Ishikawa (cell line): ENCODE results near the gene ACVR1B.

Source experiments
- CEBPB ChIP-seq: IDR thresholded peaks from 2 replicates; pipeline ENCODE4 v1.6.1; 2012
- CREB1 ChIP-seq: IDR thresholded peaks from 2 replicates; pipeline ENCODE4 v1.6.1; 2012; ENCODE audit warnings: low read depth
- EGR1 ChIP-seq: IDR thresholded peaks from 2 replicates; pipeline ENCODE4 v1.6.1; 2012
- RAD21 ChIP-seq: IDR thresholded peaks from 2 replicates; pipeline ENCODE4 v1.6.1; 2012; ENCODE audit warnings: low read depth
- REST ChIP-seq: IDR thresholded peaks from 2 replicates; pipeline ENCODE4 v1.6.1; 2012; ENCODE audit warnings: low read depth, mild to moderate bottlenecking
- TAF1 ChIP-seq: IDR thresholded peaks from 2 replicates; pipeline ENCODE4 v1.6.1; 2012; ENCODE audit warnings: low read depth, mild to moderate bottlenecking
- USF1 ChIP-seq: IDR thresholded peaks from 2 replicates; pipeline ENCODE4 v1.6.1; 2012

- TF ChIP-seq EGR1 = no peak
- no peak for TF ChIP-seq CREB1
- no peak for TF ChIP-seq RAD21
- TF ChIP-seq REST = no peak
- TF ChIP-seq TAF1 = no peak
- no peak for TF ChIP-seq CEBPB
- TF ChIP-seq USF1 = no peak
Measured at GRCh38 chr12:51969643-51970042, 18.1 kb downstream of the ACVR1B start.
